GM23338 (cell line): ENCODE results near the gene POU3F3. TPM values are rescaled to one million over a fixed set of nuclear protein-coding genes. Genes with fewer than 3 reads are reported as not detected.

Experiments
- CREB1 ChIP-seq: fragments of 250-450 bp; sonication (Bioruptor Pico); IDR thresholded peaks from 2 replicates; pipeline ENCODE4 v1.5.0; 2020; ENCODE audit warnings: low read depth, mild to moderate bottlenecking, moderate library complexity
- CTCF ChIP-seq, 2 experiments: fragments of 200-600 bp in 1 of 2; sonication (generic) in 1 of 2; conservative IDR thresholded peaks; 2 replicates each; pipeline versions ENCODE4 v1.5.1 to v1.6.1; 2016 to 2017; ENCODE audit warnings: antibody characterized with exemption in 2 of 2, low read depth in 2 of 2, mild to moderate bottlenecking in 2 of 2, moderate library complexity in 1 of 2
- EZH2 ChIP-seq: fragments of 200-600 bp; sonication (generic); IDR thresholded peaks from one replicate; pipeline ENCODE4 v1.8.0; 2017; ENCODE audit warnings: antibody characterized with exemption, mild to moderate bottlenecking, low read depth; ENCODE audit not compliant: unreplicated experiment
- EZH2phosphoT487 ChIP-seq: fragments of 200-600 bp; sonication (generic); IDR thresholded peaks from one replicate; pipeline ENCODE4 v1.8.1; 2018; ENCODE audit warnings: antibody characterized with exemption; ENCODE audit not compliant: unreplicated experiment
- JUNB ChIP-seq: IDR thresholded peaks from one replicate; pipeline ENCODE4 v1.6.1; 2016; ENCODE audit warnings: antibody characterized with exemption; ENCODE audit not compliant: unreplicated experiment
- NANOG ChIP-seq: IDR thresholded peaks from 2 replicates; pipeline ENCODE4 v1.6.1; 2016; ENCODE audit warnings: antibody characterized with exemption, borderline replicate concordance
- POLR2AphosphoS5 ChIP-seq: IDR thresholded peaks from 2 replicates; pipeline ENCODE4 v1.6.1; 2016; ENCODE audit warnings: antibody characterized with exemption, low read depth
- STAT1 ChIP-seq: IDR thresholded peaks from one replicate; pipeline ENCODE4 v1.6.1; 2016; ENCODE audit warnings: antibody characterized with exemption; ENCODE audit not compliant: unreplicated experiment
- ZNF114 ChIP-seq: fragments of 250-450 bp; sonication (Bioruptor Pico); IDR thresholded peaks from 2 replicates; pipeline ENCODE4 v1.5.0; 2020; ENCODE audit warnings: mild to moderate bottlenecking, moderate library complexity
- ZNF331 ChIP-seq: fragments of 250-450 bp; sonication (Bioruptor Pico); IDR thresholded peaks from 2 replicates; pipeline ENCODE4 v1.5.0; 2020; ENCODE audit warnings: low read depth, mild to moderate bottlenecking, moderate library complexity
- polyA plus RNA-seq: library from polyadenylated mRNA; unstranded; fragments of >200 nt; fragmentation: Nextera tagmentation; extraction: Ambion mirVana; gene quantifications from 2 replicates; pipeline ENCODE4 v1.2.1, GENCODE V29; 2016
- total RNA-seq: library from RNA; depleted of rRNA; stranded (reverse); fragments of >200 nt; shearing (Covaris generic); gene quantifications from 2 replicates; pipeline ENCODE4 v1.2.3, GENCODE V29; 2014
- TF ChIP-seq, protein P1 (sequence below): fragments of 250-450 bp; sonication (Bioruptor Pico); IDR thresholded peaks from 2 replicates; pipeline ENCODE4 v1.5.0; 2020; ENCODE audit warnings: mild to moderate bottlenecking, moderate library complexity
- TF ChIP-seq, protein P2 (sequence below): IDR thresholded peaks from 2 replicates; pipeline ENCODE4 v1.6.1; 2016; ENCODE audit warnings: antibody characterized with exemption

The POU3F3 gene
- total and polyA plus RNA-seq, 2 experiments from 2014 or later = 0.06 to 0.24 TPM

- TF ChIP-seq, protein P1, sequence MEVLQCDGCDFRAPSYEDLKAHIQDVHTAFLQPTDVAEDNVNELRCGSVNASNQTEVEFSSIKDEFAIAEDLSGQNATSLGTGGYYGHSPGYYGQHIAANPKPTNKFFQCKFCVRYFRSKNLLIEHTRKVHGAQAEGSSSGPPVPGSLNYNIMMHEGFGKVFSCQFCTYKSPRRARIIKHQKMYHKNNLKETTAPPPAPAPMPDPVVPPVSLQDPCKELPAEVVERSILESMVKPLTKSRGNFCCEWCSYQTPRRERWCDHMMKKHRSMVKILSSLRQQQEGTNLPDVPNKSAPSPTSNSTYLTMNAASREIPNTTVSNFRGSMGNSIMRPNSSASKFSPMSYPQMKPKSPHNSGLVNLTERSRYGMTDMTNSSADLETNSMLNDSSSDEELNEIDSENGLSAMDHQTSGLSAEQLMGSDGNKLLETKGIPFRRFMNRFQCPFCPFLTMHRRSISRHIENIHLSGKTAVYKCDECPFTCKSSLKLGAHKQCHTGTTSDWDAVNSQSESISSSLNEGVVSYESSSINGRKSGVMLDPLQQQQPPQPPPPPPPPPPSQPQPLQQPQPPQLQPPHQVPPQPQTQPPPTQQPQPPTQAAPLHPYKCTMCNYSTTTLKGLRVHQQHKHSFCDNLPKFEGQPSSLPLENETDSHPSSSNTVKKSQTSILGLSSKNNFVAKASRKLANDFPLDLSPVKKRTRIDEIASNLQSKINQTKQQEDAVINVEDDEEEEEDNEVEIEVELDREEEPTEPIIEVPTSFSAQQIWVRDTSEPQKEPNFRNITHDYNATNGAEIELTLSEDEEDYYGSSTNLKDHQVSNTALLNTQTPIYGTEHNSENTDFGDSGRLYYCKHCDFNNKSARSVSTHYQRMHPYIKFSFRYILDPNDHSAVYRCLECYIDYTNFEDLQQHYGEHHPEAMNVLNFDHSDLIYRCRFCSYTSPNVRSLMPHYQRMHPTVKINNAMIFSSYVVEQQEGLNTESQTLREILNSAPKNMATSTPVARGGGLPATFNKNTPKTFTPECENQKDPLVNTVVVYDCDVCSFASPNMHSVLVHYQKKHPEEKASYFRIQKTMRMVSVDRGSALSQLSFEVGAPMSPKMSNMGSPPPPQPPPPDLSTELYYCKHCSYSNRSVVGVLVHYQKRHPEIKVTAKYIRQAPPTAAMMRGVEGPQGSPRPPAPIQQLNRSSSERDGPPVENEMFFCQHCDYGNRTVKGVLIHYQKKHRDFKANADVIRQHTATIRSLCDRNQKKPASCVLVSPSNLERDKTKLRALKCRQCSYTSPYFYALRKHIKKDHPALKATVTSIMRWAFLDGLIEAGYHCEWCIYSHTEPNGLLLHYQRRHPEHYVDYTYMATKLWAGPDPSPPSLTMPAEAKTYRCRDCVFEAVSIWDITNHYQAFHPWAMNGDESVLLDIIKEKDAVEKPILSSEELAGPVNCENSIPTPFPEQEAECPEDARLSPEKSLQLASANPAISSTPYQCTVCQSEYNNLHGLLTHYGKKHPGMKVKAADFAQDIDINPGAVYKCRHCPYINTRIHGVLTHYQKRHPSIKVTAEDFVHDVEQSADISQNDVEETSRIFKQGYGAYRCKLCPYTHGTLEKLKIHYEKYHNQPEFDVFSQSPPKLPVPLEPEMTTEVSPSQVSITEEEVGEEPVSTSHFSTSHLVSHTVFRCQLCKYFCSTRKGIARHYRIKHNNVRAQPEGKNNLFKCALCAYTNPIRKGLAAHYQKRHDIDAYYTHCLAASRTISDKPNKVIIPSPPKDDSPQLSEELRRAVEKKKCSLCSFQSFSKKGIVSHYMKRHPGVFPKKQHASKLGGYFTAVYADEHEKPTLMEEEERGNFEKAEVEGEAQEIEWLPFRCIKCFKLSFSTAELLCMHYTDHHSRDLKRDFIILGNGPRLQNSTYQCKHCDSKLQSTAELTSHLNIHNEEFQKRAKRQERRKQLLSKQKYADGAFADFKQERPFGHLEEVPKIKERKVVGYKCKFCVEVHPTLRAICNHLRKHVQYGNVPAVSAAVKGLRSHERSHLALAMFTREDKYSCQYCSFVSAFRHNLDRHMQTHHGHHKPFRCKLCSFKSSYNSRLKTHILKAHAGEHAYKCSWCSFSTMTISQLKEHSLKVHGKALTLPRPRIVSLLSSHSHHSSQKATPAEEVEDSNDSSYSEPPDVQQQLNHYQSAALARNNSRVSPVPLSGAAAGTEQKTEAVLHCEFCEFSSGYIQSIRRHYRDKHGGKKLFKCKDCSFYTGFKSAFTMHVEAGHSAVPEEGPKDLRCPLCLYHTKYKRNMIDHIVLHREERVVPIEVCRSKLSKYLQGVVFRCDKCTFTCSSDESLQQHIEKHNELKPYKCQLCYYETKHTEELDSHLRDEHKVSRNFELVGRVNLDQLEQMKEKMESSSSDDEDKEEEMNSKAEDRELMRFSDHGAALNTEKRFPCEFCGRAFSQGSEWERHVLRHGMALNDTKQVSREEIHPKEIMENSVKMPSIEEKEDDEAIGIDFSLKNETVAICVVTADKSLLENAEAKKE = no peak
- TF ChIP-seq EZH2 (no peak), NANOG (no peak), CREB1 (CRISPR knock-in tag) (no peak), JUNB (no peak), ZNF114 (no peak), CTCF (conservative IDR thresholded peaks at IDR 0.05; ENCODE audit: low read depth in 2 of 2) (no peak), EZH2phosphoT487 (no peak), POLR2AphosphoS5 (no peak), ZNF331 (CRISPR knock-in tag) (no peak), STAT1 (no peak)
- TF ChIP-seq, protein P2, sequence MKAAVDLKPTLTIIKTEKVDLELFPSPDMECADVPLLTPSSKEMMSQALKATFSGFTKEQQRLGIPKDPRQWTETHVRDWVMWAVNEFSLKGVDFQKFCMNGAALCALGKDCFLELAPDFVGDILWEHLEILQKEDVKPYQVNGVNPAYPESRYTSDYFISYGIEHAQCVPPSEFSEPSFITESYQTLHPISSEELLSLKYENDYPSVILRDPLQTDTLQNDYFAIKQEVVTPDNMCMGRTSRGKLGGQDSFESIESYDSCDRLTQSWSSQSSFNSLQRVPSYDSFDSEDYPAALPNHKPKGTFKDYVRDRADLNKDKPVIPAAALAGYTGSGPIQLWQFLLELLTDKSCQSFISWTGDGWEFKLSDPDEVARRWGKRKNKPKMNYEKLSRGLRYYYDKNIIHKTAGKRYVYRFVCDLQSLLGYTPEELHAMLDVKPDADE = no peak
Observed at GRCh38 chr2:104878863-104879512, 25.1 kb downstream of the POU3F3 start (continued).
